ENCODE data around the gene LIMK1. TPM values are rescaled to one million over a fixed set of nuclear protein-coding genes. Genes with fewer than 3 reads are reported as not detected.

The LIMK1 gene
- total and polyA plus RNA-seq, 7 donors: 12.0 to 95.8 (median 28.7) TPM

- intact Hi-C loops (cut with DNase I): no loop called here
- ATAC-seq (no peak), DNase-seq (no peak)
- H3K27ac ChIP-seq: no peak overlapping the region
- no peaks in the 10 kb centered on the region for H3K4me1 ChIP-seq
- 65 to 71% (median 70%) methylated on average over 8 of the region's 8 CpGs for WGBS, 3 donors
- H3K27me3 ChIP-seq (ENCODE audit: insufficient read depth in 3 of 3, low read length in 2 of 3): no peaks in the 10 kb centered on the region
- no peak for TF ChIP-seq CTCF (IDR thresholded peaks at IDR 0.05)
- H3K4me3 ChIP-seq: no peak overlapping the region
- no peaks in the 10 kb centered on the region for H3K36me3 ChIP-seq (ENCODE audit: insufficient read depth in 1 of 2, low read depth in 1 of 2)
- H3K9me3 ChIP-seq: no peaks in the 10 kb centered on the region
Observed at GRCh38 chr7:74134117-74134620, 50.6 kb downstream of the LIMK1 start.

GRCh38 chr7:74138334-74138867 is 54.8 kb downstream of the LIMK1 start:
- Histone ChIP-seq H3K4me3 (no peak overlapping the region), H3K36me3 (ENCODE audit: insufficient read depth in 1 of 2, low read depth in 1 of 2) (no peaks in the 10 kb centered on the region), H3K27me3 (ENCODE audit: insufficient read depth in 3 of 3, low read length in 2 of 3) (no peaks in the 10 kb centered on the region), H3K9me3 (no peaks in the 10 kb centered on the region), H3K4me1 (no peaks in the 10 kb centered on the region), H3K27ac (no peak overlapping the region)
- TF ChIP-seq CTCF (IDR thresholded peaks at IDR 0.05): no peak
- no peak for DNase-seq
- no peak for ATAC-seq
- WGBS, 3 donors: 90 to 94% (median 93%) methylated on average over 12 of the region's 12 CpGs
- intact Hi-C loops (cut with DNase I): no loop called here

- no peak overlapping the region for H3K27ac ChIP-seq
- H3K27me3 ChIP-seq (ENCODE audit: insufficient read depth in 3 of 3, low read length in 2 of 3): no peaks in the 10 kb centered on the region
- DNase-seq (no peak), ATAC-seq (peak; percentile 44 to 81 (median 58))
- TF ChIP-seq CTCF (IDR thresholded peaks at IDR 0.05): no peak
- H3K36me3 ChIP-seq (ENCODE audit: insufficient read depth in 1 of 2, low read depth in 1 of 2): no peaks in the 10 kb centered on the region
- H3K4me1 ChIP-seq: no peaks in the 10 kb centered on the region
- H3K9me3 ChIP-seq: no peaks in the 10 kb centered on the region
- intact Hi-C loops (cut with DNase I): no loop called here
- H3K4me3 ChIP-seq: no peak overlapping the region
- WGBS, 3 donors: 69 to 75% (median 72%) methylated on average over 16 of the region's 16 CpGs
Observed at GRCh38 chr7:74138945-74139843, 55.6 kb downstream of the LIMK1 start.

GRCh38 chr7:74141705-74142104 is 58.1 kb downstream of the LIMK1 start:
- Histone ChIP-seq H3K4me1 (no peaks in the 10 kb centered on the region), H3K27ac (no peak overlapping the region), H3K9me3 (no peaks in the 10 kb centered on the region), H3K36me3 (ENCODE audit: insufficient read depth in 1 of 2, low read depth in 1 of 2) (no peaks in the 10 kb centered on the region), H3K27me3 (ENCODE audit: insufficient read depth in 3 of 3, low read length in 2 of 3) (no peaks in the 10 kb centered on the region), H3K4me3 (no peak overlapping the region)
- TF ChIP-seq CTCF (IDR thresholded peaks at IDR 0.05): no peak
- no peak for ATAC-seq
- no peak for DNase-seq
- intact Hi-C loops (cut with DNase I): no loop called here
- WGBS, 3 donors: 59 to 84% (median 74%) methylated on average over 1 of the region's 1 CpG

Data from psoas muscle (tissue), 8 donors.